Tibial nerve (tissue), 3 donors: ENCODE results near the gene FOXF2.

Source experiments
- CTCF ChIP-seq, 5 experiments: fragments of 200-600 bp in 3 of 5; fragments of 450-650 bp in 2 of 5; sonication (generic) in 3 of 5; IDR thresholded peaks; one replicate each; pipeline ENCODE4 v1.5.1; 2016 to 2019; ENCODE audit warnings: antibody characterized with exemption in 5 of 5, mild to moderate bottlenecking in 3 of 5, moderate library complexity in 2 of 5
- POLR2A ChIP-seq, 2 donors: fragments of 450-650 bp; IDR thresholded peaks; one replicate each; pipeline ENCODE4 v1.6.1; 2017; ENCODE audit warnings: antibody characterized with exemption in 2 of 2, mild to moderate bottlenecking in 2 of 2, moderate library complexity in 2 of 2

GRCh38 chr6:1363729-1364572, 25.4 kb upstream of the FOXF2 start:
- no peak for TF ChIP-seq POLR2A (IDR thresholded peaks at IDR 0.05)
- TF ChIP-seq CTCF (IDR thresholded peaks at IDR 0.05), result no peak
